Prostate gland (tissue), 2 donors: ENCODE results near the gene PDE1C.

Experiments used
- CTCF ChIP-seq, 4 experiments: fragments of 200-600 bp in 2 of 4; fragments of 450-650 bp in 2 of 4; sonication (generic) in 2 of 4; IDR thresholded peaks; 1 replicate in 3 of 4; 2 replicates in 1 of 4; pipeline ENCODE4 v1.5.1; 2016 to 2019; ENCODE audit warnings: antibody characterized with exemption in 4 of 4, mild to moderate bottlenecking in 2 of 4, moderate library complexity in 2 of 4
- POLR2AphosphoS5 ChIP-seq: sonication (generic); formaldehyde crosslinking; IDR thresholded peaks from one replicate; pipeline ENCODE4 v1.6.1; 2017; ENCODE audit warnings: antibody characterized with exemption

GRCh38 chr7:31917256-31917655, 153.0 kb downstream of the PDE1C start:
- no peak for TF ChIP-seq CTCF (IDR thresholded peaks at IDR 0.05)
- TF ChIP-seq POLR2AphosphoS5: no peak
